HG03139 (cell line): Measurements from ENCODE around the gene CDK14.

Source experiments
- ATAC-seq: cut with Tn5 transposase; IDR thresholded peaks from one replicate; pipeline ENCODE4 v1.9.1; 2021; ENCODE audit not compliant: unreplicated experiment

CDK14 gene

DNA sequence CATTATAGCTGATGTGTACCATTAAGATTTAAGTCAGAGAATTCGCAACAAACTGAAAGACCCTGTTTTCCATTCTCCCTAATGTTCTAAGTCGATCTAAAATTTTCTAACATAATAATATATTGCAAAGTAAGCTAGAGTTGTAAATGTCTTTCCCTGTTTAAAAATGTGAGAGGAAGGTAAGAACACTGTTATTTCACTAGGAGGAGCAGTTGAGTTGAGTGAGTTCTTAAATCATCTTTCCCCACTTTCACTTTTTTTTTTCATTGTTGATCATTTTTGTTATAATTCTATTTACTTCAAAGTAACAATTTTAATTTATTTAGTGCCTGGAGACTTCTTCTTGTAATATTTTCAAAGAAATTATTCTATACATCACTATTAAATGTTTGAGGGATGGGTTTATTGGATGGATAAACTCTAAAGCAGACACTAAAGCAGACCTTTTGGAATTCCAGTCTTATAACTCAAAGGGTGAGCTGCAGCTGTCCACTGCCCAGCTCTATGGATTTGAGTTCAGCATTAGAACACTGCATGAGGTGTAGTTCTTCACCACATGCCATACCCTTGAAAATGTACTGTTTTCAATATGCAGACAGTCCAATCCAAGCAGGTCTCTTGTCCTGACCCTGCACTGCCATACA is 486.9 kb downstream of the CDK14 start:
- no peak for ATAC-seq

DNA sequence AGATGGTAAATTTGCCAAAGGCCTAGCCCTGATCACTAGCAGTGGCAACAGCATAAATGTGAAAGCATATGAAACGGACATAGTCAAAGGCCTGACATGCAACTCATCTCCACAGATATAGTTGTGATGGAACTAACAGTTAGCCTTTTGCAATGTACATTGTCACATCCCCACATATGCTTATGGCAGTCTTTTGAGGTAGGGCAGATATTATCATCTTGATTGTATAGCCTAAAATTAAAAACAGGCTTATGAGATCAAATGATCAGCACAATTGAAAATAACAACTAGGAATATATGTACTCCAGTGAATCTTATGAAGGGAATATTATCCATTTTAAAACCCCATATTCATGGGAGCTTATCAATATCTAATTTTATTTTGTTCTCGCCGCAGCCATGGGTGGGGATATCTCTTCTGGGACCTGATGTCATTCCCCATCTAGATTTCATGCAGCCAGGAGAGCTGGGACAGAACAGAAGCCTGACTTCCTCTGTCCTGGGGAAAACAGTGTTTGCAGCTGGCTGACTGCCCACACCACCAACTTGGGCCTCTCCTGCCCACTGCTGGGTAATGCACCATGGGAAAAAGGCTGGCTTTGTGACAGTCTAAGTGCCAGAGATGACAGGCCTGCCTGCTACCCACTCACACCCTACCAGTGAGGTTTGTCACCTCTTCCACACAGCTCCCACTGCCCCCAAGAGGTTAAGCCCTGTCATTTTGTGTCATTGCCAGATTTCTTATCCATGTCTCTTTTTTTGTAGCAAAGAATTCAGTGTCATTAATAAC is 487.9 kb downstream of the CDK14 start:
- ATAC-seq, result no peak

DNA sequence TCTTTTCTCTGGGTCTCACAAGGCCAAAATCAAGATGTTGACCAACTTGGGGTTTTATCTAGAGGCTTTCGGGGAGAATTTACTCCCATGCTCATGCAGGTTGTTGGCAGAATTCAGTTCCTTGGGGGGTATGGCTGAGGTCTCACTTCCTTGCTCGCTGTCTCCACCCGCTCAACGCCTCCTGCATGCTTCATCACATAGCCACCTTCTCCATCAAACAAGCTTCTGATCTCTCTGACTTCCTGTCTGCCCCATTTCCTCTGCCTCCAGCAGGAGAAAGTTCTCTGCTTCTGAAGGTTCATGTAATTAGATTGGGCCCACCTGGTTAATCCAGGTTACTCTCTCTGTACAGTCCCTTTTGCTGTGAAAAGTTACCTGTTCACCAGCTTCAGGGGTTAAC is 489.1 kb downstream of the CDK14 start:
- no peak for ATAC-seq

DNA sequence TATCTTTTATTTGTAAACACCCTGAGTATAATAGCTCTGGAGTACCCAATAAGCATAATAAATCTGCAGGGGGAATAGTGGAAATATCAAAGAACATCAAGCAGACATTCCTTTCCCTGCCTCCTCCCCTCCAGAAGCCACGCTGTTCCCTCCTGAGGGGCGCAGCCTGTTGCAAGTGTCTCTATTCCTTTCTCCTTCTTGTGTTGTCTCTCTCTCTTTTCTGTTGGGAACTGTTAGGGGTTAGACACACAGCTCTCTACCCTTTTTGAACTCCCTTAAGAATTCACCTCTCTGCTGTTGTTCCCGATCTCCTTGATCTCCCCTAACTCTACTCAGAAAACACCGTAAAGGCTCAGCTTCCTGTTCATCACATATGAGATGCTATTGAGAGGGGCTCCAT is 490.1 kb downstream of the CDK14 start:
- ATAC-seq, result no peak

DNA sequence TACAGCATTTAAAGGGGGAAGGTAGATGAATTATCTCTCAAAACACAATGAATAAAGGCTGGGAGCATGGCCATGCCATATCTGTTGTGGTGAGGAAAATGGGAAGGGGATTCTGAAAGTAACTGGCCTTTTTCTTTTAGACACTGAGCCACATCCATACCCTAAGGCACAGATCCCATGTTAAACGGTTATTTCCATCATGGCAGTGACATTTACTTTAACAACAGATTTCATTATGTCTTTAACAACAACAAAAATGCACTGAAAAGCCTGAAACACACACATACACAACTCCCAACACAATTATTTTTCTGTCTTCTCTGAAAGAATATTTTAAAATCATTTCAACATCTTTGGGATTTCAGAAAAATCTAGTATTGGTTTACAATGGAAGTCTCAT is 492.0 kb downstream of the CDK14 start:
- no peak for ATAC-seq

DNA sequence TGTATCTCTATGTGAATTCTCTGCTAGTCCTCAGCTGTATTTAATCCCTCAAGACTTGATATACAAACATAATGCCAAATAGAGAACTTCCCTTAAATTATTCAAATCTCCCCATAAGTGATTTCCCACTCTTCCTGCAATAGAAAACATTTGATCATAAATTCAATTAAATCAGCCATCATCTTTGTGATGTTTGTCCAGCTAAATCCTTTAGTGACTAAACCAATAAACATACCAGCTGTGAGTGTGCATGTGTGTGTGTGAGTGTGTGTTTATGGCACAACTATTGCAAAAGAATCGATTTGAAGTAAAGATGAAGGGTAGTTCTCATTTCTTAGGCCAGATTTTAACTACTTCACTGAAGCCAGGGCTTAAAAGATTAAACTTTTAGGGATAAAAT is 492.6 kb downstream of the CDK14 start:
- ATAC-seq, result no peak

DNA sequence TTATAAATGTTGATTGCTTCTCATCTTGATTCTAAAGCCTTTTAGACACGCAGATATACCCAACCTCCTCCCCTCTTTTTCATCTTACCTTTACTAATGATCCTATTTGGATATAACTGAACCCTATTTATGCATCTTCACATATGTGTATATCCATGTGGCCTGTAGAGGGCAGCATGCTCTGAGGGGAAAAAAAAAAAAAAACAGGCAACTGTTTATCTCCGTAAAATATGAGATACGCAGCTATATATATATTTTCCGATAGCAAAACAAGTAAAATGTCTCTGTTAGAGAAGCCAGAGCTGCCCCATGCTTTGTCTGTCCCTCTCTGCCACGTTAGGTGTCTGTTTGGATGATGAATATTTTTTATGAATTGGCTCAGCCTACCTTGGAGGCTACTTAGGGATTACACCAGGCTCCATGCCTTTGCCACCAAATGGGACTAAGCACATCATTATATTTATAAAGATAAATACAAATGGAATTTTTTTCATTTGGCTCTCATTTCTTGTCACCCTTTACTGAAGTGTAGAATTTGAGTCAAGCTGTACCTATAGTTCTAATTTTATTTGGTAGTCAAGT is 493.4 kb downstream of the CDK14 start:
- ATAC-seq, result no peak

DNA sequence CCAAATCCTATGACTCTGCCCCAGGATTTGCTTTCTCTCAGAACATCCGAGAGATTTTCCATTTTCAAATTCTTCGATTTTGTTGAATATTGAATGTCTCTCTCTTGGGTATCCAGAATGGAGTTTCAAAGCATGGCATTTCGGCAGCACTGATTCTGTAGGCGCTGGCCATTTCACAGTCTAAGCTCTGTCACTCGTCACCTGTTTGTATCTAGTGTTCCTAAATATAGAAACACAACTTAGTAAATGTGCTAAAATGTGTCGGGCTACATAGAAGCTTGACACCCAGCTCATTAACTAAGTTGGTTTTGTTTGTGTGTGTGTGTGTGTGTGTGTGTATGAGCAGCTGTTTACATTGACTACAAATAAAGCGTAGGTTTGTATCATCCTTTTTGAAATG is 494.6 kb downstream of the CDK14 start:
- no peak for ATAC-seq

DNA sequence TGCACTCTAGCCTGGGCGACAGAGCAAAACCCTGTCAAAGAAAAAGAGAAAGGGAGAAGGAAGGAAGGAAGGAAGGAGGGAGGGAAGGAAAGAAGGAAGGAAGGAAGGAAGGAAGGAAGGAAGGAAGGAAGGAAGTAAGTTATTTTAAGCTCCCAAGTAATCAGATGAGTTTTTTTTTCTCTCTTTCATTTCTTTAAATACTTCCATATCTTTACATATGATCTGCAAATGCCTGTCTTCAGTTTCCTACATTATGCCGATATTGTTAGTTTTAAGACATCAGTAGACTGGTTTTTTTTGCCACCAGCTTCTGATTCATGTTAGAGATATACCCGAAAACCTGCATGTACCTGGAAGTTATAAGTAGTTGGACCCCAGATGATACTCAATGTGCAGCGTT is 495.5 kb downstream of the CDK14 start:
- no peak for ATAC-seq

DNA sequence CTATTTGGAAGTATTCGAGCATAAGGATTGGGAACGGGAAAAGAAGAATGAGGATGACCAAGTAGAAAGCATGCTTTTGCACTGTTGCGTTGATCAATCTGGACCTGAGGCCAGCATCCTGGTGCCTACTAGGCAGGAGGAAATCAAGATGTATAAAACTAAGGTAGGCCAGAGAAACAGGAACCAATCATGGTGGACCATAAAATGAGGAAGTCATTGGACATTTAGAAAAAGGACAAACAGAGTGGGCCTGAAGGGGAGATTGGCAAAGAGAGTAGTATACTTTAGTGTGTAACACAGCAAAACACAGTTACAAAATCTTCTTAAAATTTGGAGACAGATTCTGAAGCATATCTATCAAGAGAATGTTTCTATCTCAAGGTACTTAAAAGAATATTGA is 497.1 kb downstream of the CDK14 start:
- no peak for ATAC-seq

DNA sequence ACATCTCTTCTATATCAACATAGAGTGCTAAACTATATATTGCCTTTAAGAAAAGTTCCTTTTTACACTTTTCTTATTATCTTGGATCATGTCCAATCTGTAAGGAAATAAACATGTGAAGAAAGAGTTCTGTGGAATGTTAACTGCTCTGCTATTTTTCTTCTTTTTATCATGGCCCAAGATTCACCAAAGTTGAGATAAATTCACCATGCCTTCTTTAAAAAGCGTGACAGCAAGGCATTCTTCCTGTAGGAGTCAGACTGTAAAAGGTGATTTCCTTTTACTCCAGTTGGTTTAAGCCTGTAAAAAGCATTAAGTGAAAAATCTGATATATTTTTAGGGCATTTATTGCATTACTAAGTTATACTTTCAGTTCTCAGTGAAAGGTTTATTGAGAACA is 502.4 kb downstream of the CDK14 start:
- no peak for ATAC-seq

DNA sequence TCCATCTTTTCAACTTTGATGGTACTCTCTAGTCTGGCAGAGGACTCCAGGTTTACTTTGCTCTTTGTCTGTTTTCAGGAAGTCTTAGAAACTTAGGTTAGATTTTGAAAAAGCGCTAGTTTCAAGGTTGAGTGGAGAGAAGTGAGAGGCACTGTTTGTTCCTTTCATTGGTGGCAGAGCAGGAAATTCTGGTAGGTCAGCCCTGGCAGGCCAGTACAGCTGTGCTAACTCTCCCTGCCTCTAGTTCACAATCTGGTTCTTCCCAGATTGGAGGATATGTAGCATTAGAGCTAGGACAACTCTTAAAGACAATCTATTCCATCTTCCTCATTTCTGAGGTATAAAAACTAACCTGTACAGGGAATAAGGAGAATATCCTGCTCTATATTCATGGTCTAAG is 507.2 kb downstream of the CDK14 start:
- no peak for ATAC-seq

DNA sequence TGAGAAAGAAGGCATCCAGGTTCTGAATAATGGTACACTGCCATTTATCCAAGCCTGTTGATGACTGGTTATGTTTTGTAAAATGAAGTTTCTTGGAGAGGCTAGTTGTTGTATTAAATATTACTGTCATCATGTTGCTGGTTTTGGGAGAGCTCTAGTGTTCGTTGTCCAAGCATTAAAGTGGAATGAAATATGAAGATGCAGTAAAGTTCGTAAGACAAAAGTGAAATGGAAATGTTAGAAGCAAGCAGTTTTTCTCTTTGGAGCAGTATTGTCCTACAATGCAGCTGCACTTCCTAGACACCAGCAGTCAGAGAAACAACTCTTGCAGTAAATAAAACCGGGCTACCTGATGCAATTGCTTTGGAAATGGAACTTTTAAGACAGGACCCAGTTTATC is 511.3 kb downstream of the CDK14 start:
- ATAC-seq, result no peak

DNA sequence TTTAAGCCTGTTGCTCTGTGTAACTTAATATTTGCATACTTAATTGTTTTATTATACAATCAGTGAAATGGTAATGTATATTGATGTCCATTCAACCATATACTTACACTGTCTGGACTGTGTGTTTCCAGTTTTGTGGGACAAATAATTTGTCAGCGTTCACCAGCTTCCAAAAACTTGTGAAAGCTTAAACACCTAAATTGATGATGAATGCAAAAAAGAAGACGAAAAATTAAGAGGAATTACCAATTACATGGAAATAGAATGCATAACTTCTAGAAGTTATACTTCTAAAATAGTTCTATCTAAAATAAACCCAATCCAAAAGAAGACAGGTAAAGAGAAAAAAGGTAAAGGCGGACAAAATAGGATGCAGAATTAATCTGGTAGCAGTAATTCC is 513.1 kb downstream of the CDK14 start:
- ATAC-seq, result no peak

DNA sequence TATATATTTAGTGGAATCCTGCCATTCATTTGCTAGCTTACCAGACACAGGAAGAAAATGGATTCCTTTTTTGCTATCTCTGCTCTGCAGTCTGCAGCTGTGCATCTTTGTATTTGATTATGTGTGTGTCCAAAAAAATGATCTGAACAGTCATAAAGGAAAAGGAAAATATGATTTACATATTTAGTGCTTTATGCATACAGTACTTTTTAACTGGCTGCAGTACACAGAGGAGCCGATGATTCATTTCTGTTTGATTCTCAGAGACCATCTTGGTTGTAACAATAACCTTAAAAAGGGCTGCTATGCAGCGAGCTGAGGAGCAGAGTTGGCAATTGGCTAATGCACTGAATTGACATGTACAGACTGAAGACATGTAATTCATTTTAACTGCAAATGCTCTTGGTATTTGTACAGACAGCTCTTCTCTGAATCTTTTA is 516.8 kb downstream of the CDK14 start:
- no peak for ATAC-seq

DNA sequence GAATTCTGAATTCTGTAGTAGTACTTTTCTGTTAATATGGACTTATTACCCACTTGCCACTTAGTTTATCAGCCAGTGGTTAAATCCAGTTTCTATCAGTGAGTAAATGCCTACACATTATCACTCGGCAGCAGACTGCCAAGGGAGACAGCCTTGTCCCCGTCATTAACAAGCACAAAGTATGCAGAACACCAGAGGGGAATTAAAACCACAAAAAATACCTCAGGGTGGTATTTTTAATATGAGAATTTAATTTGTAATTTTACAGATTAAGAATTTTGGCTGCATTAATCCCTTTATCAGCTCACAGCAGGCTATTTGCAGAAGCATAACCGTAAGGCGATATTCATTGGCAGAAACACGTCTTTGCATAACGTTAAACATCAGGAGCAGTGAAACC is 518.1 kb downstream of the CDK14 start:
- no peak for ATAC-seq

DNA sequence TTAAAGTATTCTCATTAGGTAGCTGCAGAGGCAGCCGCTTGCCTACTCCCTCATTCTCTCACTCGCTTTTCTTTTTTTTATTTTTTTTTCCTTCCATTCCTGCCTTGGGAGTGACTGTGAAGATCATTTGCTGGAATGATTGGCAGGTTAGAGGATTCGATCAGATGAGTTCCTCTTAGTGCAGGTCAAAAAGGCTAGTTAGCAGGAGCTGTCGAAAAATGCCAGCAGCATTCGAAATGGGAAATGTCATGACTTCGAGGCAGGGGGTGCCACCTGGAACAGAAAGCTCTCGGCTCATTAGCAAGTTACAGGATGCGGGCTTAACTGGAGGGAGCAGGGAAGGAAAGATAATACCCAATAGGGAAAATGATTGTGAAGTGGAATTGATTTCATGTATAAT is 530.6 kb downstream of the CDK14 start:
- ATAC-seq, result no peak

DNA sequence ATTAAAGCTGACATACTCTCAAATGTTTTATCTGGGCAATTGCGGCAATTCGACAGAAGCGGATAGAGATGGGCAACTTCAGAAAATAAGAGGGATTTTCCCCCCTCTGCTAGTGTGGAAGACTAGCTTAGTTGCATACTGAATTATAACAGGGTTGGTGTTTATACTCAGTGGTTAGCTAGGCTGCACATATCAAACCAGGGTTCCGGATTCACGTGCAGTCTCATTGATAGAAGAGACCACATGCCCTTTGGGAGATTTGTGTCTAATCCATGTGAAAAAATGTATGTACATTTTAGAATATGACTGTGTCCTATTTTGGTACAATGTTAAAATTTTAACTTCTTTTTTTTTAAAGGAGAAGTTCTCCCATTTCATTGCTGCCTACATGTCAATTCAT is 531.2 kb downstream of the CDK14 start:
- no peak for ATAC-seq

DNA sequence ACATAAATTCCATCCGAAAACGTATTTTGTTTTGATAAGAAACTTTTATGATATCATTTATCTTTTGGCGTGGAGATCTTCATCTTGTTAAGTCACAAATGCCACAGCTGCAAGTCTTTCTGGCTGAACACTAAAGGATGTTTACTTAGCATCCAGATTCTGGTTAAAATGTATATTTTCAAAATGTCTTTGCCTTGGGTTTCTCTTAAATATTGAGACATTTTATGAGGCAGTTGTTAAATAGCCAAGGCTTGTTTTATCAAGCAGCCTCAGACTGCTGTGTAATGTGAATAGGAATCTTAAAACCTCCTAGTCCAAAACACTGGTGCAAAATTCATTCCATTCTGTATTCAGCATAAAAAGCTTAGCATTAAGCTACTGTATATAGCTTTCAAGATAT is 531.8 kb downstream of the CDK14 start:
- no peak for ATAC-seq

DNA sequence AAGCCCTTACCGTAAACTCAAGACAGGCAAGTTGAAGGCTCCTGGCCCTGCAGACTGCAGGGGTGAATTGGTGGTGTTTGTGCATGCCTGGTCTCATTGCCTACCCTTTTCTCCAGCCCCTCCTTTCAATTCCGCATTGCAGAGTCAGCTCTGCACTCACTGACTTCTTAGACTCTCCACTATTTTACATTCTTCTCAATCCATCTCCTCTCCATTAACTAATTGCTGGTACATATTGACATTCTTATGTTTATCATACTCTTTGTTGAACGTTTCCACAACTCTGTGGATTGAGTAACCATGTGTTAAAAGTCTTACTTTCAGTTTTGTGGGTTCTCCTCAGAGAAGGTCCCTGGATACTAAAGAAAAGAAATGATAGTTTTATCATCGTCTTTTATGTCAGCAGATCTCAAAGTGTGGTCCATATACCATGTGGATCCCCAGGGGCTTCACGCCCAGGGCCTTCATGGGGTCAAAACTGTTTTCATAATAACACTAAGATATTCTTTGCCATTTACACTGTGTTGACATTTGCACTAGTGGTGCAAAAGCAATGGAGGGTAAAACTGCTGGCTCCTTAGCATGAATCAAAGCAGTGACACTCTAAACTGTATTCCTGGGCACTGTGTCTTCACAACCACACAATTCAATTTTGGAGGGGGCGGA is 532.7 kb downstream of the CDK14 start:
- no peak for ATAC-seq

DNA sequence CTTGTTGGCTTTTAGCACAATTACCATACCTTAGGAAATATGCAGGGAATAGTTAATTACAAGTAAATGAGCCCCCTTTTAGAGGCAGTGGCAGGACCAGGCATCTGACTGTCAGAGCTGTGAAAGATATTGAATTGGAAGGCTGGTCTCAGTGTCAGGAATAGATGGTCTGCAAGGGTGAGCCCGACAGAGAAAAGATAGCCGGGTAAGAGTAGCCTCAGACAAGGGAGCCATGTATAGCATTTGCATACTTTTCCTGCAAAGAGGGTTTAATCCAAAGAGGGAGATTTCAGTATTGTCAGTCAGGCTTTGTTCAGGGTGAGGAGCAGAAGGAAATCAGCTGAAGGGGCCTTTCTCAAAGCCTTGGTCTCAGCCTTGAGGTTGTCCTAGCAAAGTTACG is 539.2 kb downstream of the CDK14 start:
- ATAC-seq, result no peak
